Embryonic facial prominence (tissue), 1 donor: ENCODE results near the gene DUSP8.
"Not testable (repeated sequence)": the region's sequence is repeated elsewhere in the genome, so short reads cannot be mapped to it uniquely, and the experiment has no call there.

Experiments
- DNase-seq: peaks from one replicate; pipeline ENCODE4 v3.0.0-alpha.2; 2016; ENCODE audit errors: extremely low spot score

The DUSP8 gene

DNA sequence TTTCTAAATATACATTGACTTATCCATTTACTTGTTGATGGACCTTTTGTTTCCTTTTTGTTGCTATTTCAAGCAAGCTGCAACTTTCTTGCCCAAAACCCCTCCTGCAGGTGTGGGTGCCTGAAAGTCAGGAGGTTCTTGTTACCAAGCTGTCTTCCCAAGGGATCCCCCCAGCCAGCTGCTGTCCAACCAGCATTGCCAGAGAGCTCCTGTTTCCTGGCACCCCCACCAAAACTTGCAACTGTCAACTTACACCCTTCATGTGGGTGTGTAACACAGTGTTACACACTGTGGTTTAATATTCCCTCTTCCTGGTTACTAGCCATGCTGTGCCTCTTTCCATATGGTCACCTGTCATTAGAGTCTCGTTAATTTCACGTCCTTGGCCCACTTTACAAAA lies 14.6 kb upstream of the DUSP8 start:
- no peak for DNase-seq

DNA sequence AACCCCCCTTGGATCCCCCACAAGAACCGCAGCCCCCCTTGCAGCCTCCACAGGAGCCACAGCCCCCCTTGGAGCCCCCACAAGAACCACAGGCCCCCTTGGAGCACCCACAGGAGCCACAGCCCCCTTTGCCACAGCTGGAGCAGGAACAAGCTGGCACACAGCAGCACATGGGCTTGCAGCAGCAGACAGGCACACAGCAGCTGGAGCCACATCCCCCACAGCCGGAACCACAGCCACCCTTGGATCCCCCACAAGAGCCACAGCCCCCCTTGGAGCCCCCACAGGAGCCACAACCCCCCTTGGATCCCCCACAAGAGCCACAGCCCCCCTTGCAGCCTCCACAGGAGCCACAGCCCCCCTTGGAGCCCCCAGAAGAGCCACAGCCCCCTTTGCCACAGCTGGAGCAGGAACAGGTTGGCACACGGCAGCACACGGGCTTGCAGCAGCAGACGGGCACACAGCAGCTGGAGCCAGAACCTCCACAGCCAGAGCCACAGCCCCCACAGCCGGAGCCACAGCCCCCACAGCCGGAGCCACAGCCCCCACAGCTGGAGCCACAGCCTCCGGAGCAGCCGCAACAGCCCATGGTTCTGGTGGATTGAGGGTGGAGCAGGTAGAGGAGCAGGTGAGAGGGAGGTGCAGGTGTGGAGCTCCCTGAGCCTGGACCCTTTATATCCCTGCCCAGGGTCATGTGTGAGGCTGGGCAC lies 12.7 kb upstream of the DUSP8 start, which contains the start of gene KRTAP5-1:
Gene KRTAP5-1, minus strand, starts transcription at position 623 of the 710 bp plus-strand sequence. Its CDS starts 34 bp downstream, at position 589.
- not testable (repeated sequence) for DNase-seq

DNA sequence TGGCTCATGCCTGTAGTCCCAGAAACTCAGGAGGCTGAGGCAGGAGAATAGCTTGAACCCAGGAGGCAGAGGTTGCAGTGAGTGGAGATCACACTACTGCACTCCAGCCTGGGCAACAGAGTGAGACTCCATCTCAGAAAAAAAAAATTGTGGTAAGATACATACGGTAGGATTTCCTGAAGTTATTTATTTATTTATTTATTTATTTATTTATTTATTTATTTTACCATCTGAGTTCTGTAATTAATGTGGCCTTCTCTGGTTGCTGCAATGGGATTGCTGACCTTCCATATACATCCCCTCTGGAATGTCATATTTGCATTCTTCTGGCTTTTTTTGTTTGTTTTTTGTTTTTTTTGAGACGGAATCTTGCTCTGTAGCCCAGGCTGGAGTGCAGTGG lies 10.8 kb upstream of the DUSP8 start:
- DNase-seq = not testable (repeated sequence)

DNA sequence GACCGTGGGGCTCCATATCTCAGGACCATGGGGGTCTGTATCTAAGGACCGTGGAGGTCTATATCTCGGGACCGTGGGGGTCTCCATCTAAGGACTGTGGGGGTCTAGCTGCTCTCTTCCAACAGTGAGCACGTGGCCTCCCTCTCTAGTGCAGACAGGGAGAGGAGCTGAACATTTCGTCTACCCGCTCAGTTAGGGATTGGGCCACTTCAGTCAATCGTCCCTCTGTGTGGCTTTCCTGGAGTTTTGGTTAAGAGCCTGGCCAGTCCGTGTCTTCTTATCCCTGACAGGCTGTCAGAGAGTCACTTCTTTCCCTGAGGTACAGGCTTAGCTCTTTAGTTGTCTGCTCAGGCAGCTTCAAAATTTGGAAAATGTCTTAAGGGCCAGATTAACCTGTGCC lies 9.9 kb upstream of the DUSP8 start:
- no peak for DNase-seq

DNA sequence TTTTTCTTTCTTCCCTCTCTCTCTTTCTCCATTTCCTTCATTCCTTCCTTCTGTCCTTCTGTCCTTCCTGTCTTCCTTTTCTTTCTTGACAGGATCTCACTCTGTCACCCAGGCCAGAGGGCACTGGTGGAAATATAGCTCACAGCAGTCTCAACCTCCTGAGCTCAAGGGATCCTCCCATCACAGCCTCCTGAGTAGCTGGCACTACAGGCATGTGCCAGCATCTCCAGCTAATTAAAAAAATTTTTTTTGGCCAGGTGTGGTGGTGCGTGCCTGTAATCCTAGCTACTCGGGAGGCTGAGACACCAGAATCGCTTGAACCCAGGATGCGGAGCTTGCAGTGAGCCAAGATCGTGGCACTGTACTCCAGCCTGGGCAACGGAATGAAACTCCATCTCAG lies 4.8 kb upstream of the DUSP8 start:
- DNase-seq = no peak

DNA sequence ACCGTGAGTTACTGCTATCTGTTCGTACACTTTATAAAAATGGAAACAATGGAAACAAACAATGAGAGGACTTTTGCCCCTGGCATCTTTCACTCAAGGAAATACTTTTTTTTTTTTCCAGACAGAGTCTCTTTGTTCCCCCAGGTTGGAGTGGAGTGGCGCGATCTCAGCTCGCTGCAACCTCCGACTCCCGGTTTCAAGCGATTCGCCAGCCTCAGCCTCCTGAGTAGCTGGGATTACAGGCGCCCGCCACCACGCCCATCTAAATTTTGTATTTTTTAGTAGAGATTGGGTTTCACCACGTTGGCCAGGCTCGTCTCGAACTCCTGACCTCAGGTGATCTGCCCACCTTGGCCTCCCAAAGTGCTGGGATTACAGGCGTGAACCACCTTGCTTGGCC lies 3.7 kb upstream of the DUSP8 start:
- DNase-seq = not testable (repeated sequence)

DNA sequence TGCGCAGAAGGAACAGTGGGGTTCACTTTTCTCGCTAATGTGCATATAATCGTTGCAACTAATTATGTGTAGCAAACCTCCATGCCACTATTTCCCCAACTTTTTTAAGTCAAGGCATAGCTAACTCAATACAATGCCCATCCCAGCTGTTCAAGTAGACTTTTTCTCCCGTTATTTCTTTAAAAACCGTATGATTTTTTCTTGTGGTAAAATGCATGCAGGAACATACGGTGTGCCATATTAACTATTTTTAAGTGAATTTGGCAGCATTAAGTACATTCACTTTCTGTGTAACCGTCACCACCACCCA lies 2.8 kb upstream of the DUSP8 start:
- DNase-seq = no peak

DNA sequence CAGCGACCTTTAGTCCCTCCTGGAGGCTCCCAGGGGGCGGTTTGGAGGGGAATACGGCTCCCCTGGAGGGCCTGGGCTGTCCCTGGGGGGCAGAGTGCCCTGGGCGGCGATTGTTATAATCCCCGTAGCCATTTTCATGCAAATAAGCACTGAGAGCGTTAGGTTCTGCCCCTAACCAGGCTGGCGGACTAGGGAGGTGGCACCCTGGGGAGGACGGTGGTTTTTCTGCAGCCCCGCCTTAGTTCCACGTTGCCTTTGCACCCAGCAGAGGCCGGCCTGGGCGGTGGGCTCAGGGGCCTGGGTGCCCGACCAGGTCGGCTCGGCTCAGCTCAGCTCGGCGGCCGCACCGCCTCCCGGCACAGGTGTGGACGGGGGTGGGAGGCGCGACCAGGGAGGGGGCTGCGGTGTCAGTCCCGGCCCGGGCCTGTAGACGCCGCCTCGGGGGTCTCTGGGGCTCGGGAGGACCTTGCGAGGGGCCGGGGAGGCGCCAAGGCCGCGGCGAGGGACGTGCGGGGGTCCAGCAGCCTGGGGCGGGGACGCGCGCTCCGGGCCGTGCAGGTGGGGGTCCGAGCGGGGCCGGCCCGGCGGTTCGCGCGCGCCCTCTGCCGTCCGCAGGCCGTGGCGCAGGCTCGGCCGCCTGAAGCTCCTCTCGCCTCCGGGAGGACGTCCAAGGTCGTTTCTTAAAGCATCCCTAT lies 2.3 kb upstream of the DUSP8 start:
- no peak for DNase-seq

DNA sequence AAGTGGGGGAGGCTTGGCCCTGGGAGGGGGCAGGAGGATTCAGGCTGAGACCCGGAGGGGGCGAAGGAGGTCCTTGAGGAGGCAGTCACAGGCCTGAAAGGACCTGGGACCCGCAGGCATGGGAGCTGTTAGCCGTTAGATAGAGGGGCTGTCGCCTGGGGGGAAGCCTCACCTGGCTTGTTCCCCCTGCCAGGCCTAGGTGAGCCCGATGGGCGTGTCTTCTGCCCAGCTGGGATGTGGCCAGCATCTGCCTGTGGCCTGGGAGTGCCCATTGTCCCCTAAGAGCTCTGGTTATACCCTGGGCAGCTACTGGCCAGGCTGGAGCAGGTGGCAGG lies 1.8 kb upstream of the DUSP8 start:
- DNase-seq = no peak

DNA sequence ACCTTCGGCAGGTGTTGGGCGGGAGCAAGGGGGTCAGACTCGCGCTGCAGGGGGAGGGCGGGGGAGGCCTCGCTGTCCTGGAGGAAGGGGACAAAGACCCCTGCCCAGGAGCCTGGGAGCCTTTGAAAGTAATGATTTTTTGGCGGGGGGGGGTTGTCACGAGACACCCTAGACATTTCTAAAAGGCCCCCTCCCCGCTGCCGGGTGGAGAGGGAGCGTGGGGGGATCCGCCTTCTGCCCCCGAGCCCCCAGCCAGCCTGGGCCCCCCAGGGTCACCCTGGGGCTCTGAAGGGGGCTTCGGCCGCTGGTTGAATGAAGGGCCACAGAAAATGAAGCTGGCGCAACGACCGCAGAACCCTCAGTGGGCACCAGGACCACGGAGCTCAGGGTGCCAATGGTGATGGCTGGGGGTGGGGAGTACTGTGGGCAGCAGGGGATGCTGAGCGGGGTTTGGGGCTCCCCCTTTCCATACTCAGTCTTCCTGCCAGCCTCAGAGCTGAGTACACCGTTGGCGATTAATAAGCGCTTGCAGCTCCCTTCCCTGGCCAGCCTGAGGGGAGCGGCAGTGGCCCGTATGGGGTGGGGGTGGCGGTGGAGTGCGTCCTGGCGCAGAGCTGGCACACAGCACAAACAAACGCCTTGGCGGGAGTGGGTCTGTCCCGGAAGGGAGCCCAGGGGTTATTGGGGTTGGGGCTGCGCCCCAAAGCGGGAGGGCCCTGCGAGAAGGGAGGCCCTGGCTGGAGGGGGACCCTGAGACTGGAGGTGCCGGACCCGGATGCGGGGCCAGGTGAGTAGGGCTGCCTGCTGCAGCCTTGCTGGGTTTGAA lies 1.2 kb upstream of the DUSP8 start:
- DNase-seq = no peak

DNA sequence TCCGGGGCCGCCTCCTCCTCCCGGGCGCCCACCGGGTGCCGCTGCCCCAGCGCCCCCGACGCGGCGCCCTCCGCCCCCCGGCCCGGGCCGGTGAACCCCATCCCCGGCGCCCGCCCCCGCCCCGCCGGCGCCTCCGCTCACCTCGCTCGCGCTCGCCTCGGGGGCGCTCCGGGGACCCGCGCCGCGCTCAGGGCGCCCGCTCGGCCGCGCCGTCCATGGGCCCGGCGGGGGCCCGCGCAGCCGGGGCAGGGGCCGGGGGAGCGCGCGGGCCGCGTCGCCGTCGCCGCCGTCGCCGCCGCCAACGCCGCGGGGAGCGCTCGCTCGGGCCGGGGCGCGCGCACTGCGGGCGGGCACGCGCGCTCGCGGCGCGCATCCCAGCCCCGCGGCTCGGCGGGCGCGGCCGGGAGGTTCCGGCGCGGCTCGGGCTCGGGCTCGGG lies 293 bp downstream of the DUSP8 start:
- no peak for DNase-seq

DNA sequence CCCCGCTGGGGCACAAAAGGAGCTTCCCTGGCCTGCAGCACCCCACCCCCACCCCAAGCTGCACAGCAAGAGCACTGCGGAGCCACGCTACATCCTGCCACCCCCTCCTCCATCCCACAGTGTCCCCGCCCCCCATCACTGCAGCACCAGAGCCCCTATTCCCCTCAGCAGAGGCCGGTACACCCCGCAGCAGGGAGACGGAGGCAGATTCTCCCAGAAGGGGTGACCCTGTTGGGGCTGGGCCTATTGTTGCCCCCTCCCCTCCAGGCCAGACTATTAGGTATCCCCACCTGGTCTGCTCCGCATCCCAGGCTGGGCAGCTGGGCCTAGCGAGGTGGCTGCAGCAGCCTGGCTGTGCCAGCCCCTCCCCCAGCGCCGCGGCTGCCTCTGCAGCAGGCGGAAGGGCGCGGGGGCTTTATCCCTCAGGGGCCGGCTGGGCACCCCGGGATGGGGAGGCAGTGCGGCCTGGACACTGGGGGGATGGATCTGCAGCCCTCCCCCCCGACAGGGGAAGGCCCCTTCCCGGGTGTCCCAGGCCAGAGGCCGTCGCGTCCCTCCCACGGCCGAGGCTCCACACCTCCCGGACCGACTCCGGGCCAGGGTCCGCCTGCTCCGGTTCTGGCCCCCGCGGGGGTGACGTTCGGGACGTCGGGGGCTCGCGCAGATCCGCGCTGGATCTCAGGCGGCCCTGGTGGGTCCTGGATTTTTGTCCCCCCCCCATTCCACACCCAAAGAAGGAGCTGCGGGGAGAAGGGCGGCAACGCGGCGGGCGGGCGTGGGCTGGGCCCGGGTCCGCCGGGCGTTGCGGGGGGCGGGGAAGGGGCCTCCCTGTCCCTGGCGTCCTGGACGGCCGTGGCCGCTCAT lies 943 bp downstream of the DUSP8 start:
- DNase-seq = no peak

DNA sequence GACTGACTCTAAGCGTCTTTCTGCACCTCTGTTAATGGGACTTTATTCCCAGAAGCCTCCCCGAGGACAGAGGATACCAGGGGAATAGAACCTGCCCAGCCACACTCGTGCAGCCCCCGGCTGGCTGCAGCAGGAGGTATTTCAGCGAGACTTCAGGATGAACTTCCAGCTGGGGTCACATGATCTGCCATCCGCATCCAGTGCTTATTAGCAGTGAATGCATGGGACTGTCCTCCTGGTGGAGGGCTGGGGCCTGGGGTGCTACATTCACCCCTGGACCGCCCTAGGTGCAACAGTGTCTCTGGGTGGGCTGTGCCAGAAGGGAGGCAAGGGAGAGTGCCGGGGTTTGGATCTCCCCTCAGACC lies 1.6 kb downstream of the DUSP8 start:
- no peak for DNase-seq

DNA sequence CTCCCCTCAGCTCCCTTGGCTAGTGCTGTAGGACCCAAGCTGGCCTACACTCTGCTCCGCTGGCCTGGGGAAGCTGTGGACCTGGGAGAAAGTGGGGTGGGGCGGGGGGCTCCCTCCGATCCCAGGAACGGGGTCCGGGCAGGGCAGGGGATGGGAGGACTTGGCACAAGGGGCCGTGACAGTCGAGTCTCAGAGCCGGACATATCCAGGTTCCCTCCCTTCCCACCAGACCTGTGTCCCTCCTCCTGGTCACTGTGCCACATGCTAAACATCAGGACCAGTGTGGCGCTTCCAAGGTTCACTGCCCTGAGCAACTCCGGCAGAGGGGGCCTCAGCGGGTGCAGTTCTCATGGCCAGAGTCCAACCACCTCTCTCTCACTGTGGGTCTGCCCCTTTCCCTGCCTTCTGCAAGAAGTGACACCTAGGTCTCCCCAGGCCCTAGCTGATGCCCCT lies 2.0 kb downstream of the DUSP8 start:
- DNase-seq = no peak

DNA sequence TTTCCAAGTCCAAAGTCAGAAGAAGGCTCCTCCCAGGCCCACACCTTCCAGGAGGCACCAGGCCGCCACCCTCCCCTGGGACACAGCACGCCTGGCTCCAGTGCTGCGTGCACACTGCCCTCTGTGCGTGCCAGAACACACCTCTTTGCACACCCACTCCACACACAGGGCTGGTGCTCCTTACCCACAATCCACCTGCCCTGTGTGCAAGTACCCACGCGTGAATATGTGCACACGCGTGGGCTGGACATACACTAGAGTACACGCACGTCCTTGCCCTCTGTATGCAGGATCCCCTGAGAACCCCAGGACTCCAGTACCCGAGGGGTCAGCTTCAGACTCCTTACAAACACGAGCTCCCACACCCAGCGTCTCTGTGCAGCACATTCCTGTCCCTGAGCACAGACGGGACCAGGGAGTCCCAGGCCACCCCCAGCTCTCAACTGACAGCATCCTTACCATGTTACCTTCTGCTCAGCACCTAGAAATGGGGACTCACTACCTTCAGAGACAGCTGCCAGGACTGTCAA lies 2.8 kb downstream of the DUSP8 start:
- no peak for DNase-seq

DNA sequence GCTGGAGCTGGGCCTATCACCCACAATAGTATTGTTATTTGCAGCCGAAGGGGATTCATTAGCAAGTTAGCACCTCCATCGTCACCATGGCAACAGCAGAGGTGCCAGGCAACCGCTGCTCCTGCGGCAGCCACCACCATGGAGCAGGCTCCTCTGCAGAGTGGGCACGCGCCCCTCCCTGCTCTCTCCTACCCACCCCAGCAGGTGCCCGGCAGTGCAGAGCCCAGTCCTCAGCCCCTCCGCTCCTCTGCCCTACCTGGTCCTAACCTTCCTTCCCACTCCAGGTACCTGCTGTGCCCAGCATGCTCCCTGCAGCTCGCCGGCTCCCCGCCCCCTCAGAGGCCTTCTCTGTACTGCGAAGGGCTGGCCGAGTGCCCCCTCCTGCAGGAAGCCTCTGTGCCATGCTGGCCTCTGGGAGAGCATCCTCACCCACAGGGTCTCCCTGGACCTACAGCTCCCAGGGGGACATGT lies 3.6 kb downstream of the DUSP8 start:
- DNase-seq = no peak

DNA sequence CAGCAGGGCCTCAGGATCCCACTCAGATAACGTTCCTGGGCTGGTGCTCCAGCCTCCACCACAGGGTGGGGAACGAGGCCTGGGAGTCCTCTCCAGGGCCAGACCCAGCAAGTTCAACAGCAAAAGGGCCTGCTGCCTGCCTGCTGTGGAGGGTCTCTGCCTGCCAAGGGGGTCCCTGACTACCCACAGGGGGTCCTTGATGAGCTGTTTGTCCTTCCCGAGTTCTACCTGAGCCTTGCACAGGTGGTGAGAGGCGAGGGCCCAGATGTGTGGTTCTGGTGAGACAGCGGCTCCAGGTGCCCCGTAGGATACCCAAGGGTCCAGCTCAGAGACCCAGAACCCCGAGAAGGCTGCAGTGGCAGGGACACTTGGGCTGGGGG lies 4.4 kb downstream of the DUSP8 start:
- DNase-seq = no peak

DNA sequence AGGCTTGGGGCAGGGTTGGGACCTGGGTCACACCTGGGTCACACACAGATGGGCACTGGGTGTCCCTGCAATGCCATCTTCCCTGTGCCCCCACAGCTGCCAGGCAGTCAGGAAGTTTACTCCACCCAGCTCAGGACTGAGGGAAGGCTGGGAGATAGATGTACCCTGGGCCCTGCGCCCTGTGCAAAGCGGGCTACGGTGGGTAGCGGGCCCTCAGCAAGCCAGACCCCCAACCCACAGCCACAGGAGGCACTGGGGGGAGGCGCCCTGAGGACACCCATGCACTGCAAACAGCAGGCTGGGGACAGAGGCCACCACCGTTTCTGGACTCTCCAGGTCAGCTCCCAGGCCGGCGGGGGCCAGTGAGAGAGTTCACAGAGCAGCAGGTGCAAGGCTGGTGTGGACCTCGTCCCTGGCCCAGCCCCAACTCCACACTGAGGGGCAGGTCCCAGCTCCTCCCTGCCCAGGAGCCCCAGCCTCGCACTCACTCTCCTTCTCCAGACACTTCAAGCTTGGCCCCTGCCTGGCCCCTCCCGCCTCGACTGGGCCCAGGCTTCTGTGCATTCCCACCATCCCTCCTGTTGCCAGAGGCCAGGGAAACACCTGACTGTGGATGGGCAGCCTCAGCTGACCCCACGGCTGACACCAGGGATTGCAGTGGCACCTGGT lies 4.9 kb downstream of the DUSP8 start:
- no peak for DNase-seq

DNA sequence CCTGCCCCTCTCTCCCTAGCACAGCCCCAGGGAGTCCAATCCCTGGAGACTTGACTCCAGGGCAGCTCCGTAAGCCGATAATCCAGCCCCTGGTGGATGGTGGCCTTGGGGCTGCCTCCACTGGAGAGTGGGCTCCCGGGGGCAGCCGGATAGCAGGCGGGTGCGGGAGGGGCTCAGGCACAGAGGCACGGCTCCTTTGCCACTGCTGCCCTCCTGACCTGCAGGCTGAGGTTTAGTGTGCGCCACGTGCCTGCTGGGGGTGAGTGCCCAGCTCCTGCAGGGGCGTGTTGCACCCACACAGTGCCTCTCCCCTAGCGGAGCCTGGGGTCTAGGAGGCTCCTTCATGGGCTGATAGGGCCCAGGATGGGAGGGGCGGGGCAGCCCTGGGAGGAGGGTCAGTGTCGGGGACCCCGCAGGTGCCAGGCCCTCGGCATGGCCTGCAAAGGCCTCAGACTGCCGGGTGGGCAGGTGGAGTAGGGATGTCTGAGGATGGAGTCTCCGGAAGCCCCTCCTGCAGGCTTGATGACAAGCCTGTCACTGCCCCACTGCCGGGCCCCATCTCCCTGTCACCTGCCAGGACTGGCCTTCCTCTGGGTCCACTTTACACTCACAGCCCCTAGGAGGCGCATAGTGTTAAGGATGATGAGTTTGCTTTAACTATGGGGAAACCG lies 5.6 kb downstream of the DUSP8 start:
- DNase-seq = no peak

DNA sequence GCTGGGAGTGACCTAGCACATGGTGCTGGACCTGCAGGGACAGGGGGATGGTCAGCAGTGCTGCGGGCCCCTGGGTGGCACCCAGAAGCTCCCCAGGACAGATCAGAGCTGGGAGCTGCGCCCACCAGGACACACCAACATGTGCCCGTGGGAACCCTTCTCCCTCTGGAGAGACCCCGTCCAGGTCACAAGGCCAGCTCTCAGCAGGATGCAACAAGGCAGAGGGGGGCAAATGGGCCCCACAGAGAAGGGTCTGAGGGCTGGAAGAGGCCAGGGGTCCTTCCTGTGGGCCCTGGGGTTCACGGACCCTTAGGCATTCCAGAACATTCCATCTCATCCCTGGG lies 6.2 kb downstream of the DUSP8 start:
- DNase-seq = no peak
